ENCODE results near the gene OR5AL1.
"Not testable (repeated sequence)": the region's sequence is repeated elsewhere in the genome, so short reads cannot be mapped to it uniquely, and the experiment has no call there.

Gene OR5AL1

DNA sequence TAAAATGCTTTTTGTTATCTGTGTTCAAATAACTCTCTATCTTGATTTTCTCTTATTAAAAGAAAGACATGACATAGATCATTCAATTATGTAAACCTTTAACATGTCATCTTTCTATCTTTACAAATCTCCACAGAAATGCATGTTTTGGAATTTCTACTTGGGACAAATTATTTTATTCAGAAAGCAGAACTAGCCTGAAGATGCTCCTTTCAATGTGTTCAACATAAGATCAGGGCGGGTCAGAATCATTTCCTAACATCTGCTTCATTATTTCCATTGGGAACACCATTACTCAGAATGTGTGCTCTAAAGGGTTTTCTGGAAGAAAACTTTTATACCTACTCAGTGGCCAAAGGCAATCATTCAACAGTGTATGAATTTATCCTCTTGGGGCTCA, at the start of gene OR5AL1:
Gene OR5AL1, plus strand, starts transcription at position 301 of the 400 bp plus-strand sequence.
- DNase-seq (ENCODE audit: low read depth in 3 of 3), result no peak

- no peak for DNase-seq (ENCODE audit: low read depth in 3 of 3)
Measured at GRCh38 chr11:56375324-56375723, 37.2 kb upstream of the OR5AL1 start, which contains the start of gene OR8U1. OR8U1 (plus strand) TSS chr11:56375624; CDS start chr11:56375624, 0 bp downstream.

DNA sequence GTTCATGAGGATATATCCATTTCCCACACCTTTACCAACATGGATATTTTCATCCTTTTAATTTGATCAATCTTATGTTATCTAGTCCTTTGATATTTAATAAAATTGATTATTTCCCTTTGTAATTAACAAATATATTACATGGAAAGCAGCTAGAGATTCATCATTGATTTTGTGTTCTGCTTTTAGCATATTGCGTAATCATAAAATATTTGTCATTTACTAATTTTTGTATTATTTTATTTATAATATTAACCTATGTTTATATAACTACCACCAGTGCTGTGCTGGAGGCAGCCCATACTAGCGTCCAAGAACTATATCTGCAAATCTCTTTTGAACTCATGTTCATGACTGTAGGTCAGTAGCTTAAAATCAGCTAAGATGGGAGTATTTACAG, 32.4 kb upstream of the OR5AL1 start:
- no peak for DNase-seq (ENCODE audit: low read depth in 3 of 3)

GRCh38 chr11:56394381-56394780, 18.1 kb upstream of the OR5AL1 start:
- DNase-seq (ENCODE audit: low read depth in 3 of 3), result no peak

GRCh38 chr11:56396047-56396446, 16.4 kb upstream of the OR5AL1 start:
- DNase-seq (ENCODE audit: low read depth in 3 of 3), result no peak

DNA sequence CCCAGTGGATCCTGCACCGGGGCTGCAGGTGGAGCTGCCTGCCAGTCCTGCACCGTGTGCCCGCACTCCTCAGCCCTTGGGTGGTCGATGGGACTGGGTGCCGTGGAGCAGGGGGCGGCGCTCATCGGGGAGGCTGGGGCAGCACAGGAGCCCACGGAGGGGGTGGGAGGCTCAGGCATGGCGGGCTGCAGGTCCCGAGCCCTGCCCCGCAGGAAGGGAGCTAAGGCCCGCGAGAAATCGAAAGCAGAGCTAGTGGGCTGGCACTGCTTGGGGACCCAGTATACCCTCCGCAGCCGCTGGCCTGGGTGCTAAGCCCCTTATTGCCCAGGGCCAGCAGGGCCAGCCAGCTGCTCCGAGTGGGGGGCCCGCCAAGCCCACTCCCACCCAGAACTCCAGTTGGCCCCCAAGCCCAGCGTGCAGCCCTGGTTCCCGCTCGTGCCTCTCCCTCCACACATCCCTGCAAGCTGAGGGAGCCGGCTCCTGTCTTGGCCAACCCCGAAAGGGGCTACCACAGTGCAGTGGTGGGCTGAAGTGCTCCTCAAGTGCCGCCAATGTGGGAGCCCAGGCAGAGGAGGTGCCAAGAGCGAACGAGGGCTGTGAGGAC, 10.5 kb upstream of the OR5AL1 start:
- not testable (repeated sequence) for DNase-seq (ENCODE audit: low read depth in 3 of 3)

- DNase-seq (ENCODE audit: low read depth in 3 of 3), result no peak
Measured at GRCh38 chr11:56404393-56404792, 8.1 kb upstream of the OR5AL1 start.

DNA sequence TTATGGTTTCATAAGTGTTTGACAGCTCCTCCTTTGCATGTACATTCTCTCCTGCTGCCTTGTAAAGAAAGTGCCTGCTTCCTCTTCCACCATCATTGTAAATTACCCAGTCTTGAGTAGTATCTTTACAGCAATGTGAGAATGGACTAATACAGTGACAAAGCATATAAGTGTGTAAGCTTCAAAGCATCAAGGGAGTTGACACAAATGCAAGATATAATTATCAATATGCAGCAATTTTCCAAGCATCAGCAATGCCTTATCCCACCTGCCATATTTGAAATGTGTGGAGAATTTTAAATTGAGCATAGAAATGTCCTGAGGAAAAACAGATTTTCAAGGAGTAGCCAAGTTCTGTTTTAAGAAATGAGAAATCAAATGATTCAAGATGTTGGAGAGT, 1.7 kb upstream of the OR5AL1 start:
- DNase-seq (ENCODE audit: low read depth in 3 of 3), result no peak

- no peak for DNase-seq (ENCODE audit: low read depth in 3 of 3)
Measured at GRCh38 chr11:56453521-56453920, 41.0 kb downstream of the OR5AL1 start.

DNA sequence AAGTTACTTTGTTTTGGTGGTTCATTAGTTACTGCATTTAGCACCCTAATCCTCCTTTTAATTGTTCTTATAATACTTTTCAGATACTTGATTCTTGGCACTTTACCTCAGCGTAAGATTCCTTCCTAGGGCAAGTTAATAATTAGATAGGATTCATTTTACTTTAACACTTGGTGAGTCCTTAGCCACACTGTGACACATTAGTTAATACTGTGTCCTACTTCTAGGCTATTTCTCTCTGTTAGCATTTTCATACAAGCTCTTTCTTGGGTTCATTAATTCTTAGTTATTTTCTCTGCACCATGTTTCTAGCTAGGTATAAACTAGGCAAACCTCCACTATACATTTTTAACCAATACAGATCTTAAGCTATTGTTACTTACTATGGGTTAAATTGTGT, 44.6 kb downstream of the OR5AL1 start:
- no peak for DNase-seq (ENCODE audit: low read depth in 3 of 3)

Measured in stimulated activated CD4-positive, alpha-beta T cell treated with anti-CD3 and anti-CD28 coated beads, TNF-alpha, amount 100 ng/mL, for 24 hours (primary cell).